Dendritic cell treated with granulocyte-macrophage colony-stimulating factor and Interleukin-4, amounts not matched to agents 40 ng/mL and 50 ng/mL, for 4 days (primary cell): Measurements from ENCODE around the gene ISX.

Experiments used
- H3K27ac Mint-ChIP-seq: one replicate; pipeline ENCODE4 v1.8.0; 2022; ENCODE audit warnings: mild to moderate bottlenecking, mixed read lengths
- H3K27me3 Mint-ChIP-seq: one replicate; pipeline ENCODE4 v1.8.0; 2022; ENCODE audit warnings: mild to moderate bottlenecking, mixed read lengths
- H3K36me3 Mint-ChIP-seq: one replicate; pipeline ENCODE4 v1.8.0; 2022; ENCODE audit warnings: low read depth, mixed read lengths
- H3K4me1 Mint-ChIP-seq: one replicate; pipeline ENCODE4 v1.8.0; 2022; ENCODE audit warnings: low read depth, mixed read lengths
- H3K4me3 Mint-ChIP-seq: one replicate; pipeline ENCODE4 v1.8.0; 2022; ENCODE audit warnings: mild to moderate bottlenecking, moderate library complexity, mixed read lengths
- H3K9me3 Mint-ChIP-seq: one replicate; pipeline ENCODE4 v1.8.0; 2022; ENCODE audit warnings: mixed read lengths
- intact Hi-C: fragments of 100-400 bp; cut with micrococcal nuclease; formaldehyde crosslinking; loops from one replicate; pipeline ENCODE4 v1.15.0; 2022

ISX gene

GRCh38 chr22:35064664-35065063 is 1.3 kb upstream of the ISX start:
- Mint-ChIP-seq H3K27me3 (no peaks in the 10 kb centered on the region), H3K36me3 (no peaks in the 10 kb centered on the region), H3K4me3 (no peak overlapping the region), H3K4me1 (peaks cover 7% of the 10 kb centered on the region), H3K9me3 (peaks cover 3% of the 10 kb centered on the region), H3K27ac (no peak overlapping the region)
- intact Hi-C loops: no loop called here

GRCh38 chr22:35065183-35065582 is 775 bp upstream of the ISX start:
- Mint-ChIP-seq H3K4me1 (peaks cover 10% of the 10 kb centered on the region), H3K9me3 (no peaks in the 10 kb centered on the region), H3K36me3 (no peaks in the 10 kb centered on the region), H3K27me3 (no peaks in the 10 kb centered on the region), H3K27ac (no peak overlapping the region), H3K4me3 (no peak overlapping the region)
- intact Hi-C loops: no loop called here

- H3K4me3 Mint-ChIP-seq: no peak overlapping the region
- no peaks in the 10 kb centered on the region for H3K36me3 Mint-ChIP-seq
- H3K4me1 Mint-ChIP-seq: peaks cover 10% of the 10 kb centered on the region
- no peak overlapping the region for H3K27ac Mint-ChIP-seq
- H3K27me3 Mint-ChIP-seq: no peaks in the 10 kb centered on the region
- intact Hi-C loops: no loop called here
- H3K9me3 Mint-ChIP-seq: no peaks in the 10 kb centered on the region
Observed at GRCh38 chr22:35066768-35067167, 810 bp downstream of the ISX start.

- H3K4me1 Mint-ChIP-seq: peaks cover 8% of the 10 kb centered on the region
- intact Hi-C loops: no loop called here
- no peaks in the 10 kb centered on the region for H3K36me3 Mint-ChIP-seq
- H3K4me3 Mint-ChIP-seq: no peak overlapping the region
- no peak overlapping the region for H3K27ac Mint-ChIP-seq
- no peaks in the 10 kb centered on the region for H3K27me3 Mint-ChIP-seq
- H3K9me3 Mint-ChIP-seq: no peaks in the 10 kb centered on the region
Observed at GRCh38 chr22:35069541-35069940, 3.6 kb downstream of the ISX start.

- no peaks in the 10 kb centered on the region for H3K36me3 Mint-ChIP-seq
- no peaks in the 10 kb centered on the region for H3K9me3 Mint-ChIP-seq
- no peak overlapping the region for H3K4me3 Mint-ChIP-seq
- peaks cover 5% of the 10 kb centered on the region for H3K4me1 Mint-ChIP-seq
- intact Hi-C loops: no loop called here
- no peak overlapping the region for H3K27ac Mint-ChIP-seq
- H3K27me3 Mint-ChIP-seq: no peaks in the 10 kb centered on the region
Observed at GRCh38 chr22:35070451-35071093, 4.6 kb downstream of the ISX start.

GRCh38 chr22:35071784-35072183 is 5.8 kb downstream of the ISX start:
- Mint-ChIP-seq H3K27ac (no peak overlapping the region), H3K4me1 (peaks cover 5% of the 10 kb centered on the region), H3K36me3 (no peaks in the 10 kb centered on the region), H3K27me3 (no peaks in the 10 kb centered on the region), H3K4me3 (no peak overlapping the region), H3K9me3 (no peaks in the 10 kb centered on the region)
- intact Hi-C loops: no loop called here

GRCh38 chr22:35072925-35073324 is 7.0 kb downstream of the ISX start:
- H3K36me3 Mint-ChIP-seq: no peaks in the 10 kb centered on the region
- no peak overlapping the region for H3K27ac Mint-ChIP-seq
- peaks cover 5% of the 10 kb centered on the region for H3K4me1 Mint-ChIP-seq
- no peak overlapping the region for H3K4me3 Mint-ChIP-seq
- peaks cover 2% of the 10 kb centered on the region for H3K27me3 Mint-ChIP-seq
- intact Hi-C loops: no loop called here
- H3K9me3 Mint-ChIP-seq: no peaks in the 10 kb centered on the region

- peaks cover 4% of the 10 kb centered on the region for H3K4me1 Mint-ChIP-seq
- H3K9me3 Mint-ChIP-seq: no peaks in the 10 kb centered on the region
- H3K27ac Mint-ChIP-seq: no peak overlapping the region
- H3K36me3 Mint-ChIP-seq: no peaks in the 10 kb centered on the region
- peaks cover 4% of the 10 kb centered on the region for H3K27me3 Mint-ChIP-seq
- no peak overlapping the region for H3K4me3 Mint-ChIP-seq
- intact Hi-C loops: no loop called here
Observed at GRCh38 chr22:35074583-35074982, 8.6 kb downstream of the ISX start.

- H3K9me3 Mint-ChIP-seq: no peaks in the 10 kb centered on the region
- no peaks in the 10 kb centered on the region for H3K36me3 Mint-ChIP-seq
- H3K27ac Mint-ChIP-seq: no peak overlapping the region
- H3K27me3 Mint-ChIP-seq: peaks cover 4% of the 10 kb centered on the region
- intact Hi-C loops: no loop called here
- no peaks in the 10 kb centered on the region for H3K4me1 Mint-ChIP-seq
- H3K4me3 Mint-ChIP-seq: no peak overlapping the region
Observed at GRCh38 chr22:35076630-35077029, 10.7 kb downstream of the ISX start.

GRCh38 chr22:35085621-35086020 is 19.7 kb downstream of the ISX start:
- Mint-ChIP-seq H3K27me3 (peaks cover 3% of the 10 kb centered on the region), H3K36me3 (no peaks in the 10 kb centered on the region), H3K4me1 (no peaks in the 10 kb centered on the region), H3K27ac (no peak overlapping the region), H3K9me3 (no peaks in the 10 kb centered on the region), H3K4me3 (no peak overlapping the region)
- intact Hi-C loops: no loop called here

- intact Hi-C loops: no loop called here
- Mint-ChIP-seq H3K36me3 (no peaks in the 10 kb centered on the region), H3K4me3 (no peak overlapping the region), H3K27ac (no peak overlapping the region), H3K27me3 (peaks cover 4% of the 10 kb centered on the region), H3K9me3 (no peaks in the 10 kb centered on the region), H3K4me1 (no peaks in the 10 kb centered on the region)
Observed at GRCh38 chr22:35089139-35089538, 23.2 kb downstream of the ISX start.

- no peak overlapping the region for H3K27ac Mint-ChIP-seq
- no peak overlapping the region for H3K4me3 Mint-ChIP-seq
- intact Hi-C loops: no loop called here
- no peaks in the 10 kb centered on the region for H3K36me3 Mint-ChIP-seq
- peaks cover 4% of the 10 kb centered on the region for H3K27me3 Mint-ChIP-seq
- no peaks in the 10 kb centered on the region for H3K4me1 Mint-ChIP-seq
- H3K9me3 Mint-ChIP-seq: no peaks in the 10 kb centered on the region
Observed at GRCh38 chr22:35092406-35092805, 26.4 kb downstream of the ISX start.

- Mint-ChIP-seq H3K27ac (no peak overlapping the region), H3K4me1 (no peaks in the 10 kb centered on the region), H3K9me3 (no peaks in the 10 kb centered on the region), H3K36me3 (no peaks in the 10 kb centered on the region), H3K27me3 (no peaks in the 10 kb centered on the region), H3K4me3 (no peak overlapping the region)
- intact Hi-C loops: no loop called here
Observed at GRCh38 chr22:35098921-35099320, 33.0 kb downstream of the ISX start.

- intact Hi-C loops: no loop called here
- H3K4me3 Mint-ChIP-seq: no peak overlapping the region
- no peaks in the 10 kb centered on the region for H3K36me3 Mint-ChIP-seq
- no peaks in the 10 kb centered on the region for H3K9me3 Mint-ChIP-seq
- H3K27me3 Mint-ChIP-seq: peaks cover 4% of the 10 kb centered on the region
- no peaks in the 10 kb centered on the region for H3K4me1 Mint-ChIP-seq
- H3K27ac Mint-ChIP-seq: no peak overlapping the region
Observed at GRCh38 chr22:35099883-35100282, 33.9 kb downstream of the ISX start.

- Mint-ChIP-seq H3K36me3 (no peaks in the 10 kb centered on the region), H3K9me3 (no peaks in the 10 kb centered on the region), H3K4me1 (no peaks in the 10 kb centered on the region), H3K27ac (no peak overlapping the region), H3K4me3 (no peak overlapping the region), H3K27me3 (peaks cover 4% of the 10 kb centered on the region)
- intact Hi-C loops: no loop called here
Observed at GRCh38 chr22:35102663-35103062, 36.7 kb downstream of the ISX start.
